Effector memory CD4-positive, alpha-beta T cell (primary cell): ENCODE results near the gene MEGF9.
"Not testable (repeated sequence)": the region's sequence is repeated elsewhere in the genome, so short reads cannot be mapped to it uniquely, and the experiment has no call there.

Experiments
- DNase-seq, 3 donors: peaks; one replicate each; pipeline ENCODE4 v3.0.0-alpha.2; 2020
- H3K27ac ChIP-seq: 2 replicates; pipeline ENCODE4 v1.7.0; 2013; ENCODE audit warnings: mild to moderate bottlenecking, low read length, moderate library complexity; ENCODE audit not compliant: insufficient read depth, poor library complexity, severe bottlenecking
- H3K27me3 ChIP-seq: replicated peaks from 2 replicates; pipeline ENCODE4 v1.7.0; 2013; ENCODE audit warnings: mild to moderate bottlenecking, low read length; ENCODE audit not compliant: insufficient read depth, control insufficient read depth, poor library complexity, severe bottlenecking
- H3K36me3 ChIP-seq: 2 replicates; pipeline ENCODE4 v1.7.0; 2013; ENCODE audit warnings: mild to moderate bottlenecking, low read length, moderate library complexity; ENCODE audit not compliant: control insufficient read depth, insufficient read depth
- H3K4me1 ChIP-seq: 2 replicates; pipeline ENCODE4 v1.7.0; 2013; ENCODE audit warnings: low read length, mild to moderate bottlenecking; ENCODE audit not compliant: control insufficient read depth, insufficient read depth, poor library complexity, severe bottlenecking
- H3K4me3 ChIP-seq: 2 replicates; pipeline ENCODE4 v1.7.0; 2013; ENCODE audit warnings: low read length, low read depth, mild to moderate bottlenecking; ENCODE audit not compliant: insufficient read depth, poor library complexity, severe bottlenecking
- H3K9me3 ChIP-seq: 2 replicates; pipeline ENCODE4 v1.7.0; 2013; ENCODE audit warnings: mild to moderate bottlenecking, low read length, moderate library complexity; ENCODE audit not compliant: control insufficient read depth

MEGF9 gene

GRCh38 chr9:120557205-120557604 lies 157.1 kb downstream of the MEGF9 start:
- H3K36me3 ChIP-seq = peaks cover 26% of the 10 kb centered on the region
- no peaks in the 10 kb centered on the region for H3K27me3 ChIP-seq
- no peaks in the 10 kb centered on the region for H3K9me3 ChIP-seq
- no peak overlapping the region for H3K27ac ChIP-seq
- H3K4me1 ChIP-seq = no peaks in the 10 kb centered on the region
- H3K4me3 ChIP-seq = no peak overlapping the region
- DNase-seq = no peak

DNA sequence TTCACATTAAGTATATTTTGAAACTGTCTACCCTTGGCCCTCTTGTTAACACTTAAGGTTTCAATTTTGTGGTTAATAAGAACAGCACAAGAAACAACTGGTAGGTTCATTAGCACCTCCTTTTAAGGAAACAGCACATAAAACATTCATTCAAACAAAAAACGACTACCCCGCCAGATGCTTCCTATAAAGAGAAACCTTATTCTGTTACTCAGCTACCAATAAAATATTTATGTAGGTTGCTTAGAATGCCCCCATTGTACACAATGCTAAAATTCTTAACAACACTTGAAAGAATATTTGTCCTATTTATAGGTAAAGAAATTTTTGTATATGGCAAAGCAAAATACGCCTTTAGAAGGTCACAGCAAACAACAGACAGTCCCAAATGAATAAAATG lies 157.5 kb downstream of the MEGF9 start:
- Histone ChIP-seq H3K27ac (no peak overlapping the region), H3K4me1 (no peaks in the 10 kb centered on the region), H3K27me3 (no peaks in the 10 kb centered on the region), H3K4me3 (no peak overlapping the region), H3K9me3 (no peaks in the 10 kb centered on the region), H3K36me3 (peaks cover 26% of the 10 kb centered on the region)
- no peak for DNase-seq

DNA sequence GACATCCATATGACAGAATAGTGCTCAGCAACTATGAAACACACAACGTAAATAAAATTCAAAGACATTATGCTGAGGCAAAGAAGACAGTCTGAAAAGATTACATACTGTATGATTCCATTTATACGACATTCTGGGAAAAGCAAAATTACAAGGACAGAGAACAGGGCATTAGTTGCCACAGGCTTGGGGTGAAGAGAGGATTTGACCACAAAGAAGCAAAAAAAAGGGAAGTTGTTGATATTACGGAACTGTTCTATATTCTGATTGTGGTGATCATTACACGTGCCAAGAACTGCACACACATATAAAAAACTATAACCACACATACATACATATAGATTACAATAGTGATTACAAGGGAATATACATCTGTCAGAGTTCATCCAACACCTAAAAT lies 158.4 kb downstream of the MEGF9 start:
- Histone ChIP-seq H3K9me3 (no peaks in the 10 kb centered on the region), H3K36me3 (peaks cover 26% of the 10 kb centered on the region), H3K4me1 (no peaks in the 10 kb centered on the region), H3K27me3 (no peaks in the 10 kb centered on the region), H3K27ac (no peak overlapping the region), H3K4me3 (no peak overlapping the region)
- DNase-seq = no peak

- not testable (repeated sequence) for H3K9me3 ChIP-seq, H3K27me3 ChIP-seq, H3K27ac ChIP-seq, DNase-seq, H3K4me1 ChIP-seq, H3K4me3 ChIP-seq
- H3K36me3 ChIP-seq = peaks cover 44% of the 10 kb centered on the region
These were observed 162.0 kb downstream of the MEGF9 start for GRCh38 chr9:120552210-120552704.
